GM19351 (cell line): ENCODE data around the gene PDCD1.
"Not testable (repeated sequence)": the region's sequence is repeated elsewhere in the genome, so short reads cannot be mapped to it uniquely, and the experiment has no call there.

ENCODE experiments used
- ATAC-seq: cut with Tn5 transposase; IDR thresholded peaks from one replicate; pipeline ENCODE4 v1.9.1; 2021; ENCODE audit warnings: mild to moderate bottlenecking, moderate library complexity; ENCODE audit not compliant: unreplicated experiment

PDCD1 gene

GRCh38 chr2:241879326-241879725, 20.6 kb upstream of the PDCD1 start:
- ATAC-seq = no peak

GRCh38 chr2:241877989-241878970, 19.6 kb upstream of the PDCD1 start:
- no peak for ATAC-seq

GRCh38 chr2:241877197-241877685, 18.5 kb upstream of the PDCD1 start:
- ATAC-seq = no peak

GRCh38 chr2:241876528-241877196, 18.0 kb upstream of the PDCD1 start:
- ATAC-seq = no peak

GRCh38 chr2:241875754-241876527, 17.2 kb upstream of the PDCD1 start:
- ATAC-seq = not testable (repeated sequence)

GRCh38 chr2:241874277-241874925, 15.7 kb upstream of the PDCD1 start:
- no peak for ATAC-seq

- ATAC-seq = no peak
Measured at GRCh38 chr2:241873803-241874110, 15.1 kb upstream of the PDCD1 start.

GRCh38 chr2:241873081-241873802, 14.5 kb upstream of the PDCD1 start:
- no peak for ATAC-seq

GRCh38 chr2:241872313-241872642, 13.6 kb upstream of the PDCD1 start:
- no peak for ATAC-seq

- no peak for ATAC-seq
Measured at GRCh38 chr2:241871538-241872312, 13.0 kb upstream of the PDCD1 start.

- ATAC-seq = no peak
Measured at GRCh38 chr2:241870611-241871537, 12.2 kb upstream of the PDCD1 start.

- no peak for ATAC-seq
Measured at GRCh38 chr2:241870081-241870541, 11.4 kb upstream of the PDCD1 start.

- ATAC-seq = no peak
Measured at GRCh38 chr2:241869087-241869961, 10.6 kb upstream of the PDCD1 start, which contains the start of gene RTP5. Gene RTP5 (plus strand): TSS chr2:241869729. CDS start chr2:241869757, 28 bp downstream.

GRCh38 chr2:241868661-241869081, 10.0 kb upstream of the PDCD1 start:
- ATAC-seq = no peak

- no peak for ATAC-seq
Measured at GRCh38 chr2:241867776-241868420, 9.2 kb upstream of the PDCD1 start.

GRCh38 chr2:241866790-241867645, 8.3 kb upstream of the PDCD1 start:
- ATAC-seq = no peak
